ENCODE measurements around the gene FIGLA. TPM values are rescaled to one million over a fixed set of nuclear protein-coding genes. Genes with fewer than 3 reads are reported as not detected.

FIGLA gene
- total and polyA plus RNA-seq, 2 donors (not counting 1 experiment from before 2014, with no cell fraction given) = not detected

DNA sequence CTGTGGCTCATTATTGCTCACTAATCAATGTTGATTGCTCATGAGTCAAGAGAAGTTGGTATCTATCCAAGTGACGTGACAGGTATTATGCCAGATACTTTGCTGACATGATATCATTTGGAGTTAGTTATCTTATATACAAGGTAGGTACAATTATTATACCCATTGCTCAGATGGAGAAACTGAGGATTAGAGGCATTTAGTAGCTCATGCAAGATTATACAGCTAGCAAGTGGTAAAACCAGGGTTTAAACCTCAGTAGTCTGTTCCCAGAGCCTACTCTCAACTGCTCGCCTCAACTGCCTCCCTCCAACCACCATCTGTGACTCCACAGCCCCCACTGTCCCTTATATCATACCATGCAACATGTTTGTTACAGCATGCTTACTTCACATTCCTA lies 6.1 kb downstream of the FIGLA start:
- H3K9me3 ChIP-seq (ENCODE audit: control insufficient read depth, insufficient read depth, low read depth, low read length) = no peaks in the 10 kb centered on the region
- no peak overlapping the region for H3K4me2 ChIP-seq (ENCODE audit: extremely low read depth, insufficient read depth, low read length)
- peaks cover 3% of the 10 kb centered on the region for H4K20me1 ChIP-seq (ENCODE audit: control insufficient read depth, extremely low read depth, insufficient read depth, low read length)
- H2AFZ ChIP-seq (ENCODE audit: low read length) = no peak overlapping the region
- no peak for TF ChIP-seq EZH2 (IDR thresholded peaks at IDR 0.05; ENCODE audit: low read length, missing control alignments)
- no peak for TF ChIP-seq CTCF (conservative IDR thresholded peaks at IDR 0.05 in 1 of 2, IDR thresholded peaks at IDR 0.05 in 1 of 2; ENCODE audit: low read depth in 1 of 2, low read length in 2 of 2)
- no peaks in the 10 kb centered on the region for H3K79me2 ChIP-seq (ENCODE audit: control insufficient read depth, insufficient read depth, low read length)
- no peak overlapping the region for H3K4me3 ChIP-seq (replicated peaks in 1 of 4; ENCODE audit: control extremely low read depth in 1 of 4, insufficient read depth in 1 of 4, low read depth in 3 of 4, low read length in 4 of 4)
- H3K9ac ChIP-seq (ENCODE audit: insufficient read depth, low read length) = no peak overlapping the region
- no peak overlapping the region for H3K27ac ChIP-seq (ENCODE audit: insufficient read depth, low read length)
- H3K4me1 ChIP-seq (ENCODE audit: control insufficient read depth, extremely low read depth, insufficient read depth, low read length) = no peaks in the 10 kb centered on the region
- DNase-seq (ENCODE audit: low read depth in 2 of 2) = no peak
- peaks cover 12% of the 10 kb centered on the region for H3K27me3 ChIP-seq (ENCODE audit: control insufficient read depth, insufficient read depth, low read length)
- H3K36me3 ChIP-seq (ENCODE audit: control insufficient read depth, insufficient read depth, low read length) = no peaks in the 10 kb centered on the region

GRCh38 chr2:70779911-70780545 lies 10.4 kb downstream of the FIGLA start:
- Histone ChIP-seq H3K27me3 (ENCODE audit: control insufficient read depth, insufficient read depth, low read length) (no peaks in the 10 kb centered on the region), H3K79me2 (ENCODE audit: control insufficient read depth, insufficient read depth, low read length) (no peaks in the 10 kb centered on the region), H3K9ac (ENCODE audit: insufficient read depth, low read length) (no peak overlapping the region), H3K4me1 (ENCODE audit: control insufficient read depth, extremely low read depth, insufficient read depth, low read length) (no peaks in the 10 kb centered on the region), H3K4me3 (replicated peaks in 1 of 4; ENCODE audit: control extremely low read depth in 1 of 4, insufficient read depth in 1 of 4, low read depth in 3 of 4, low read length in 4 of 4) (no peak overlapping the region), H3K27ac (ENCODE audit: insufficient read depth, low read length) (no peak overlapping the region), H2AFZ (ENCODE audit: low read length) (no peak overlapping the region), H3K9me3 (ENCODE audit: control insufficient read depth, insufficient read depth, low read depth, low read length) (no peaks in the 10 kb centered on the region), H3K4me2 (ENCODE audit: extremely low read depth, insufficient read depth, low read length) (no peak overlapping the region), H3K36me3 (ENCODE audit: control insufficient read depth, insufficient read depth, low read length) (no peaks in the 10 kb centered on the region), H4K20me1 (ENCODE audit: control insufficient read depth, extremely low read depth, insufficient read depth, low read length) (no peaks in the 10 kb centered on the region)
- TF ChIP-seq EZH2 (IDR thresholded peaks at IDR 0.05; ENCODE audit: low read length, missing control alignments) (no peak), CTCF (conservative IDR thresholded peaks at IDR 0.05 in 1 of 2, IDR thresholded peaks at IDR 0.05 in 1 of 2; ENCODE audit: low read depth in 1 of 2, low read length in 2 of 2) (no peak)
- peak in 1 of 2 donors; percentile 68 for DNase-seq (ENCODE audit: low read depth in 2 of 2)

DNA sequence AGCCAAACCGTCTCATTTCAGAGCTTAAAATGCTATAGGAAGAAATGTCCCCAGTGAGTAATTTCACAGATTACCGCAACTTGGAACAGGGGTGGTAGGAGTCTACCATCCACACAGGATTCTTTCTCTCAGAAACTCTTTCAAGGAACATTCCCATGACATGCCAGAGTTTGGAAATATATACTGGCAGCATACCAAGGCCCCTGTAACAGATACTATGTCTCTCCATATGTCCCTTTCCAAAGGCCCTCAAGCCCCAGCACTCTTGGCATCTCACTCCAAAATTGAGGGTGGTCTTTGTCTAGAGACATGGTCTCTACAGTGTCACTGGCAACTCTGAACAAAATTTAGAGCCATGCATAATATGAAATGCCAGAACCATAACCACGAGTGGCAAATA lies 11.0 kb downstream of the FIGLA start:
- no peaks in the 10 kb centered on the region for H3K9me3 ChIP-seq (ENCODE audit: control insufficient read depth, insufficient read depth, low read depth, low read length)
- no peak for DNase-seq (ENCODE audit: low read depth in 2 of 2)
- H3K4me1 ChIP-seq (ENCODE audit: control insufficient read depth, extremely low read depth, insufficient read depth, low read length) = no peaks in the 10 kb centered on the region
- H3K27ac ChIP-seq (ENCODE audit: insufficient read depth, low read length) = no peak overlapping the region
- H3K27me3 ChIP-seq (ENCODE audit: control insufficient read depth, insufficient read depth, low read length) = no peaks in the 10 kb centered on the region
- H3K4me3 ChIP-seq (replicated peaks in 1 of 4; ENCODE audit: control extremely low read depth in 1 of 4, insufficient read depth in 1 of 4, low read depth in 3 of 4, low read length in 4 of 4) = no peak overlapping the region
- H4K20me1 ChIP-seq (ENCODE audit: control insufficient read depth, extremely low read depth, insufficient read depth, low read length) = no peaks in the 10 kb centered on the region
- no peaks in the 10 kb centered on the region for H3K36me3 ChIP-seq (ENCODE audit: control insufficient read depth, insufficient read depth, low read length)
- H3K79me2 ChIP-seq (ENCODE audit: control insufficient read depth, insufficient read depth, low read length) = no peaks in the 10 kb centered on the region
- H2AFZ ChIP-seq (ENCODE audit: low read length) = no peak overlapping the region
- no peak for TF ChIP-seq CTCF (conservative IDR thresholded peaks at IDR 0.05 in 1 of 2, IDR thresholded peaks at IDR 0.05 in 1 of 2; ENCODE audit: low read depth in 1 of 2, low read length in 2 of 2)
- TF ChIP-seq EZH2 (IDR thresholded peaks at IDR 0.05; ENCODE audit: low read length, missing control alignments) = no peak
- no peak overlapping the region for H3K9ac ChIP-seq (ENCODE audit: insufficient read depth, low read length)
- H3K4me2 ChIP-seq (ENCODE audit: extremely low read depth, insufficient read depth, low read length) = no peak overlapping the region
